Activated CD4-positive, alpha-beta T cell treated with anti-CD3 and anti-CD28 coated beads, Interleukin-2, amount 10 ng/mL, durations not matched to agents 24 days and 14 days (primary cell): ENCODE measurements around the gene LRRC47. TPM values are rescaled to one million over a fixed set of nuclear protein-coding genes. Genes with fewer than 3 reads are reported as not detected.
"Not testable (repeated sequence)": the region's sequence is repeated elsewhere in the genome, so short reads cannot be mapped to it uniquely, and the experiment has no call there.

Experiments used
- DNase-seq: peaks from one replicate; pipeline ENCODE4 v3.0.0; 2022
- H3K27ac Mint-ChIP-seq: one replicate; pipeline ENCODE4 v1.8.0; 2022; ENCODE audit warnings: mild to moderate bottlenecking, mixed read lengths
- H3K27me3 Mint-ChIP-seq: one replicate; pipeline ENCODE4 v1.8.0; 2022; ENCODE audit warnings: mixed read lengths
- H3K36me3 Mint-ChIP-seq: one replicate; pipeline ENCODE4 v1.8.0; 2022; ENCODE audit warnings: low read depth, mild to moderate bottlenecking, mixed read lengths
- H3K4me1 Mint-ChIP-seq: one replicate; pipeline ENCODE4 v1.8.0; 2021; ENCODE audit warnings: mixed read lengths
- H3K4me3 Mint-ChIP-seq: one replicate; pipeline ENCODE4 v1.8.0; 2022; ENCODE audit warnings: mild to moderate bottlenecking, moderate library complexity, mixed read lengths
- H3K9me3 Mint-ChIP-seq: one replicate; pipeline ENCODE4 v1.8.0; 2021; ENCODE audit warnings: mixed read lengths
- intact Hi-C: fragments of 100-400 bp; cut with micrococcal nuclease; formaldehyde crosslinking; loops from one replicate; pipeline ENCODE4 v1.15.1; 2023
- total RNA-seq: library from RNA; stranded (reverse); gene quantifications from 2 replicates; pipeline ENCODE4 v1.2.3, GENCODE V29; 2022

The LRRC47 gene
- total RNA-seq, 1 donor from 2014 or later = 40.8 TPM

GRCh38 chr1:3805038-3805437 lies 8.7 kb upstream of the LRRC47 start:
- H3K4me3 Mint-ChIP-seq = no peak overlapping the region
- intact Hi-C loops = no loop called here

GRCh38 chr1:3804627-3804944 lies 8.3 kb upstream of the LRRC47 start:
- intact Hi-C loops, H3K36me3 Mint-ChIP-seq, H3K27ac Mint-ChIP-seq, H3K9me3 Mint-ChIP-seq, H3K4me3 Mint-ChIP-seq, H3K4me1 Mint-ChIP-seq, DNase-seq: not testable (repeated sequence)
- peaks cover 16% of the 10 kb centered on the region for H3K27me3 Mint-ChIP-seq

More at GRCh38 chr1:3805038-3805437, 8.7 kb upstream of the LRRC47 start:
- H3K9me3 Mint-ChIP-seq = no peaks in the 10 kb centered on the region
- DNase-seq = no peak
- H3K27ac Mint-ChIP-seq = no peak overlapping the region
- no peaks in the 10 kb centered on the region for H3K36me3 Mint-ChIP-seq
- peaks cover 13% of the 10 kb centered on the region for H3K27me3 Mint-ChIP-seq
- H3K4me1 Mint-ChIP-seq = peaks cover 6% of the 10 kb centered on the region

GRCh38 chr1:3803905-3804626 lies 7.8 kb upstream of the LRRC47 start:
- no peak overlapping the region for H3K4me3 Mint-ChIP-seq
- H3K36me3 Mint-ChIP-seq = no peaks in the 10 kb centered on the region
- peaks cover 16% of the 10 kb centered on the region for H3K27me3 Mint-ChIP-seq
- H3K9me3 Mint-ChIP-seq = no peaks in the 10 kb centered on the region
- H3K4me1 Mint-ChIP-seq = peaks cover 6% of the 10 kb centered on the region
- no peak overlapping the region for H3K27ac Mint-ChIP-seq
- no peak for DNase-seq
- intact Hi-C loops = no loop called here

- H3K9me3 Mint-ChIP-seq = not testable (repeated sequence)
Measured at GRCh38 chr1:3800795-3801194, 4.5 kb upstream of the LRRC47 start.

DNA sequence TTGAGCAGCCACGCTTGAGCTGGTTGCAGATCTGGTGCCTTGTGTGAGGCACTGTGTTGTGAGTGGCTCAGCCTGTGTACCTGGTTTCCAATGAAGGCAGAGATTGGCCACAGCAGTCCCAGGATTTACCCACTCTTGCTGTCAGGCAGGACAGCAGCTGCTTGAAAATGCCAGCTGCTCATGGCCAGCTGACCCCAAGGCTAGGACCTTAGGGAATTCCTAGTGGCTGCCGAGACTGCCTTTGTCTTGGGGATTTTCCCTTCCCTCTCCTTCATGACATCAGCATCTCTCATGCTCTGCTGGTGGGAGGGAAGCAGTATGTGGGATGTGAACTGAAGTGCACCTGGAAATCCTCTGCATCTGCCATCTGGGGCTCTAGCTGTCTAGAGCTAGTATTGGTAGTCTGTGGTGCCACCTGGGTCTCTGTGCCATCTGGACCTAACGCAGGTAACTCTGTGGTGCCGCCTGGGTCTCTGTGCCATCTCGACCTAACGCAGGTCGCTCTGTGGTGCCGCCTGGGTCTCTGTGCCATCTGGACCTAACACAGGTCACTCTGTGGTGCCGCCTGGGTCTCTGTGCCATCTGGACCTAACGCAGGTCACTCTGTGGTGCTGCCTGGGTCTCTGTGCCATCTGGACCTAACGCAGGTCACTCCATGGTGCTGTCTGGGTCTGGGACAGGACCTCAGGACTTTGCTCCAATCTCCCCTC lies 3.8 kb upstream of the LRRC47 start:
- H3K27me3 Mint-ChIP-seq = peaks cover 16% of the 10 kb centered on the region
- H3K4me3 Mint-ChIP-seq = no peak overlapping the region
- H3K27ac Mint-ChIP-seq = no peak overlapping the region
- H3K9me3 Mint-ChIP-seq = no peaks in the 10 kb centered on the region
- peaks cover 17% of the 10 kb centered on the region for H3K4me1 Mint-ChIP-seq
- no peaks in the 10 kb centered on the region for H3K36me3 Mint-ChIP-seq
- intact Hi-C loops = no loop called here
- DNase-seq = no peak

More at GRCh38 chr1:3800795-3801194, 4.5 kb upstream of the LRRC47 start:
- not testable (repeated sequence) for DNase-seq, H3K4me3 Mint-ChIP-seq, H3K36me3 Mint-ChIP-seq
- peak overlapping the region; percentile 42 for H3K27ac Mint-ChIP-seq
- H3K27me3 Mint-ChIP-seq = peaks cover 16% of the 10 kb centered on the region
- peaks cover 13% of the 10 kb centered on the region for H3K4me1 Mint-ChIP-seq
- intact Hi-C loops = loop anchor here (1.0 kb wide), 1 partner anchor 24 kb away; no protein-coding TSS in a partner anchor

GRCh38 chr1:3795453-3796214 lies 664 bp downstream of the LRRC47 start:
- Mint-ChIP-seq H3K9me3 (no peaks in the 10 kb centered on the region), H3K27me3 (peaks cover 5% of the 10 kb centered on the region), H3K4me1 (peaks cover 26% of the 10 kb centered on the region), H3K36me3 (peaks cover 5% of the 10 kb centered on the region), H3K27ac (peak overlapping the region; percentile 43), H3K4me3 (peak overlapping the region; percentile 88)
- no peak for DNase-seq
- intact Hi-C loops = loop anchor here (1.0 kb wide), 5 partner anchors 23 to 145 kb away; partner anchors contain the start of genes C1orf174, CEP104, DFFB and SMIM1

DNA sequence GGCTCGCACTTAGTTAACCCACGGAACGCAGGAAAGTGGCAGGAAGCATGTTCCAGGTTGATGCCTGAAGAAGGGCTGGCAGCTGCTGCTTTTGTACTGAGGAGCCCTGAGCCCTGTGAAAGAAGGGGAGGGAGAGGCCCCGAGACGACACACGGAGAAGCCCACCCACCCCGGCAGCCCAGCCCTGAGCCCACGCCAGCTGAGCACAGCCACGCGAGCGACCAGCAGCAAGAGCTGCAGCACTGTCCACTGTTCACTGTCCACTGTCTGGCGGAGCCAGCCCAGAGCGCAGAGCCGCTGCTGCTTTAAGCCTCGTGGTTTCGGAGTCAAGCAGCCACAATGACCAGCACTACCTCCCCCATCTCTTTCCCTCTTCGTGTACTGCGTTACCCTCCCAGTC lies 5.3 kb downstream of the LRRC47 start:
- H3K4me3 Mint-ChIP-seq = no peak overlapping the region
- no peak for DNase-seq
- intact Hi-C loops = no loop called here
- H3K36me3 Mint-ChIP-seq = peaks cover 18% of the 10 kb centered on the region
- H3K9me3 Mint-ChIP-seq = no peaks in the 10 kb centered on the region
- no peaks in the 10 kb centered on the region for H3K27me3 Mint-ChIP-seq
- H3K4me1 Mint-ChIP-seq = peaks cover 28% of the 10 kb centered on the region
- no peak overlapping the region for H3K27ac Mint-ChIP-seq

DNA sequence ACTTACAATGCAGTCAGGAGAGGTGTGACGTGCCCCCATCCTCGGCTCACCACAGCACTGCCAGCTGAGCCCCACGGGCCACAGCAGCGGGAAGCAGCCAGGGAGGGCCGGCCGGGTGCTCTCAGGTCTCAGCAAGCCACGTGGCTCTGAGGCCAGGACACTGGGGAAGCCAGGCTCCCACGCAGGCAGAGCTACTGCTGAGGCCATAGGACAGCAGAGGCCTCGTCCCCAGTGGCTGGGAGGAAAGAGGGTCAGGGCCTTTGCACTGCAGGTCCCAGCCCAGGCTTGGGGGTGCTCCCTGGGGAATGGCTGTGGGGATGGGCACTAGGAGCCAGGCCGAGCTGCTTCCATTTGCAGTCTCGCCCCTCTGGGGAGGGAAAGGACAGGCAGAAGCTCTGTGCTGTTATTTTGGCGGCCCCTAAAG lies 5.8 kb downstream of the LRRC47 start:
- H3K36me3 Mint-ChIP-seq = peaks cover 19% of the 10 kb centered on the region
- DNase-seq = no peak
- H3K27me3 Mint-ChIP-seq = no peaks in the 10 kb centered on the region
- H3K4me1 Mint-ChIP-seq = peaks cover 27% of the 10 kb centered on the region
- H3K27ac Mint-ChIP-seq = no peak overlapping the region
- no peaks in the 10 kb centered on the region for H3K9me3 Mint-ChIP-seq
- no peak overlapping the region for H3K4me3 Mint-ChIP-seq
- intact Hi-C loops = no loop called here

DNA sequence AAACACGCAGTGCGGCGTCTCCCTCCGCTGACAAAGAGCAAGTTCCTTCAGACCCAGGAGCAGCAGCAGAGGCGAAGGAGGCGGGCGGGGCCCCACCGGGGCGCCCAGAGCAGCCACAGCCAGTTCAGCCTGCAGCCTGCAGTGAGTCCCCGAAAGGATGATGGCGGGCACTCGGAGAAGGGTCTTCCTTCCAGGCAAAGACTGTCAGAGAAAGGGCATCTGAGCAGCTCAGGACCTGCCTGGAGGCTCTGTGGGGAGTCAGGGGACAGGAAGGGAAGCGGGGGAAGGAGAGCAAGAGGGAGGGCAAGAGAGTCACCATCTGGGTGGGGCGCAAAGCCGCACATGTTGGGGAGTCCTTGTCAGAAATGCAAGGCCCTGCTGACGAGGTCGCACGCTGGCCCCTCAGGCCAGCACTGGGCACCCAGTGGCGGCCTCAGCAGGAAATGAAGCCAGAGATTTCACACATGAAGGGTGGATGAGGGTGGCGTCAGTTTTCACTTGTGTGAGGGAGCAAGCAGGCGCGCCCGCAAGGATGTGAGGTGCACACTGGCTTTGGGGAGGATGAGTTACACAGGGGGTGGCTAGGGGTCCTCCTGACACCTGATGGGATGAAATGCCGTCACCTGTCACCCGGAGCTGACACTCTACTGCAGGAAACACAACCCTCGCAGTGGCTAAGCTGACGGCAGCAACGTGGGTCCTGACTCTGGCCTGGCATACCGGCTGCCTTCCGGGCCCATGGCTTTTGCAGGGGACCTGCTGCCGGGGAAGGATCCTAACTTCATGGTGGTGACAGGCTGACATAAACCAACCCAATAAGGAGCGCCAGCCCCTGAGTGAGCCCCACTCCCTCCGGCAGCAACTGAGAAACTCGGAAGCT lies 6.6 kb downstream of the LRRC47 start:
- DNase-seq = no peak
- Mint-ChIP-seq H3K36me3 (peaks cover 27% of the 10 kb centered on the region), H3K27ac (no peak overlapping the region), H3K4me3 (no peak overlapping the region), H3K27me3 (no peaks in the 10 kb centered on the region), H3K9me3 (no peaks in the 10 kb centered on the region), H3K4me1 (peaks cover 22% of the 10 kb centered on the region)
- intact Hi-C loops = no loop called here

DNA sequence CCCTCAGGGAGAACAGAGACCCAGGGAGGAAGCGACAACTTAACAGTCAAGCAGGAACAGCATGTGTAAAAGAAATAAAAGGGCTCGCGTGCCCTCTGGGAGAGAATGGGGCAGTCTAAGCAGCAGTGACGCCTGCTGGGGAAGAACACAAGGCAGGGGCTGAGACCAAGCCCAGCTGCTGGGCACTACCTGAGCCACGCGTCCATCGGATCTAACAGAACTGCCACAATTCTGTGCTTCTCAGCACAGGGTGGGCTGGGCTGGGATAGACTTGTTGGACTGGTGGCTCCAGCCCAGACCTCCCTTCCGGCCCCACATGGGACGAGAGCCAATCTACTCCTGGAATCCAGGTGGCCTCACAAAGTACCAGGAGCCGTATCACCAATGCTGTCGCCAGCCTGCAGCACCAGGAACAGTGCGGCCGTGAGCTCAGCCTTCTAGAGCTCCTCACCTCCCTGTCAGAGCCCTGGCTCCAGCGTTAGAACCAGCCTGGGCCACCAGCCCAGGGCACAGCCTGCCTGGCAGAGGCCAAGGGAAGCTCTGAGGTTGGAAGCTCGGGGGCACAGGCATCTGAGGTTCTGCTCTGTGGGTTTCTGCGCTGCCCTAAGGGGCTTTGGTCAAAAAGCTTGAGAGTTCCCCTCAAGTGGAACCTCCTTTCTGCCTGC lies 7.4 kb downstream of the LRRC47 start:
- DNase-seq = no peak
- no peak overlapping the region for H3K4me3 Mint-ChIP-seq
- no peaks in the 10 kb centered on the region for H3K27me3 Mint-ChIP-seq
- H3K9me3 Mint-ChIP-seq = no peaks in the 10 kb centered on the region
- intact Hi-C loops = no loop called here
- no peak overlapping the region for H3K27ac Mint-ChIP-seq
- peaks cover 35% of the 10 kb centered on the region for H3K36me3 Mint-ChIP-seq
- peaks cover 15% of the 10 kb centered on the region for H3K4me1 Mint-ChIP-seq

DNA sequence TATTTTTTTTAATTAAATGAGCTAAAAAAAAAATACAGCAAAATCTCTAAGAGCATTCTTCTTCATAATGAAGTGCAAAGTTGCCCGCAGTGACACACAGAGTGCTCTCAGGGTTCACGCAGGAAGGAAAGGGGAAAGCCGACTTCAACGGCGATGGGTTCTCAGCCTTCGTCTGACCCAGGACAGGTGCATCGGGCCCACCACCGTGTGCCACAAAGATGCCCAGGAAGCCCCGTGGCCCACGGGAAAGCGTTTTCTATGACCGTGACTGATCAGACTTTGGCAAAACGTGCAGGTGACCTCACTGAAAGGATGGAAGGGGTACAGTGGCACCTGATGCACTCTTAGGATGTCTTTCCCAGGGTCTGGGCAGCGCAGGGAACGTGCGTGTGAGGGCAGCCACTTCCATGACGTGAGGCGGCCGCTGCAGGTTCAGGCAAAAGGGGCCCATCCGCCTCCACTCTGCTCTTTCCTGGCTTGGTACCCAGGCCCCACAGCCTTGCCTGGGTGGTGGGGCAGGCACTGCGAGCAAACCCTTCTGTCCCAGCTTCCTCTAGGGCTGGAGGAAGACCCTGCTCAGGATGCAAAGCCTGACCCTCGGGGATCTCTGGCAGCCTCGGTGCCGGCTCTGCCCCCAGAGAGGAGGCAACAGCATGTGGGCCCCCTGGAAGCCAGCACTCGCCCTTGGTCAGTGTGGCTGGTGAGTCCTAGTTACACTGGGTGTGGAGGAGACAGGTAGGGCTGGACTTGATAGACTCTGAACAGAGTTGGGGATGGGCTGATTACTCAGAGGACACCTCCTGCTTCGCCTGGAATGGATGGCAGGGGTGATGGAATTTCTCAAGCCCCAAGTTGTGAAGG lies 8.3 kb downstream of the LRRC47 start:
- peaks cover 40% of the 10 kb centered on the region for H3K36me3 Mint-ChIP-seq
- H3K27me3 Mint-ChIP-seq = no peaks in the 10 kb centered on the region
- no peaks in the 10 kb centered on the region for H3K9me3 Mint-ChIP-seq
- DNase-seq = no peak
- intact Hi-C loops = no loop called here
- peaks cover 12% of the 10 kb centered on the region for H3K4me1 Mint-ChIP-seq
- peak overlapping the region; percentile 20 for H3K27ac Mint-ChIP-seq
- no peak overlapping the region for H3K4me3 Mint-ChIP-seq

GRCh38 chr1:3787349-3787715 lies 9.0 kb downstream of the LRRC47 start:
- Mint-ChIP-seq H3K9me3 (no peaks in the 10 kb centered on the region), H3K36me3 (peaks cover 38% of the 10 kb centered on the region), H3K4me3 (no peak overlapping the region), H3K27ac (peak overlapping the region; percentile 20), H3K27me3 (no peaks in the 10 kb centered on the region), H3K4me1 (peaks cover 10% of the 10 kb centered on the region)
- DNase-seq = peak; percentile 77
- intact Hi-C loops = no loop called here
